IPS-18c (cell line): ENCODE results near the gene MVB12B.

Source experiments
- H3K4me3 ChIP-seq: 2 replicates; pipeline ENCODE4 v1.7.0; 2013; ENCODE audit warnings: low read depth, mild to moderate bottlenecking, low read length, moderate library complexity; ENCODE audit not compliant: insufficient read depth
- H3K9me3 ChIP-seq: one replicate; pipeline ENCODE4 v1.6.1; 2013; ENCODE audit warnings: mild to moderate bottlenecking, low read length, moderate library complexity; ENCODE audit not compliant: control insufficient read depth, insufficient read depth

MVB12B gene

GRCh38 chr9:126320158-126320922 lies 6.3 kb upstream of the MVB12B start:
- no peak overlapping the region for H3K4me3 ChIP-seq
- H3K9me3 ChIP-seq: no peaks in the 10 kb centered on the region

- H3K4me3 ChIP-seq: no peak overlapping the region
Observed at GRCh38 chr9:126321742-126322141, 4.9 kb upstream of the MVB12B start.

GRCh38 chr9:126325821-126326220 lies 808 bp upstream of the MVB12B start:
- H3K4me3 ChIP-seq: peak overlapping the region; percentile 51; the same call in 1 of the 2 replicates

More at GRCh38 chr9:126321742-126322141, 4.9 kb upstream of the MVB12B start:
- H3K9me3 ChIP-seq: no peaks in the 10 kb centered on the region

GRCh38 chr9:126327006-126327713 lies 531 bp downstream of the MVB12B start:
- H3K9me3 ChIP-seq: no peaks in the 10 kb centered on the region
- peak overlapping the region; percentile 52 for H3K4me3 ChIP-seq

More at GRCh38 chr9:126325821-126326220, 808 bp upstream of the MVB12B start:
- no peaks in the 10 kb centered on the region for H3K9me3 ChIP-seq

- Histone ChIP-seq H3K9me3 (no peaks in the 10 kb centered on the region), H3K4me3 (peak overlapping the region; percentile 52)
Observed at GRCh38 chr9:126327714-126328185, 1.1 kb downstream of the MVB12B start.

- Histone ChIP-seq H3K4me3 (no peak overlapping the region), H3K9me3 (no peaks in the 10 kb centered on the region)
Observed at GRCh38 chr9:126328407-126328806, 1.8 kb downstream of the MVB12B start.

- H3K4me3 ChIP-seq: no peak overlapping the region
Observed at GRCh38 chr9:126329476-126330275, 3.0 kb downstream of the MVB12B start.

GRCh38 chr9:126330536-126330935 lies 3.9 kb downstream of the MVB12B start:
- Histone ChIP-seq H3K4me3 (no peak overlapping the region), H3K9me3 (no peaks in the 10 kb centered on the region)

More at GRCh38 chr9:126329476-126330275, 3.0 kb downstream of the MVB12B start:
- H3K9me3 ChIP-seq: no peaks in the 10 kb centered on the region

GRCh38 chr9:126331964-126332748 lies 5.5 kb downstream of the MVB12B start:
- H3K9me3 ChIP-seq: no peaks in the 10 kb centered on the region
- no peak overlapping the region for H3K4me3 ChIP-seq

GRCh38 chr9:126334721-126335621 lies 8.3 kb downstream of the MVB12B start:
- Histone ChIP-seq H3K9me3 (no peaks in the 10 kb centered on the region), H3K4me3 (no peak overlapping the region)

- Histone ChIP-seq H3K9me3 (no peaks in the 10 kb centered on the region), H3K4me3 (no peak overlapping the region)
Observed at GRCh38 chr9:126335837-126336735, 9.5 kb downstream of the MVB12B start.

GRCh38 chr9:126336736-126337325 lies 10.2 kb downstream of the MVB12B start:
- no peak overlapping the region for H3K4me3 ChIP-seq
- no peaks in the 10 kb centered on the region for H3K9me3 ChIP-seq

GRCh38 chr9:126337729-126338372 lies 11.2 kb downstream of the MVB12B start:
- H3K4me3 ChIP-seq: no peak overlapping the region
- no peaks in the 10 kb centered on the region for H3K9me3 ChIP-seq

- H3K4me3 ChIP-seq: no peak overlapping the region
- H3K9me3 ChIP-seq: no peaks in the 10 kb centered on the region
Observed at GRCh38 chr9:126338945-126339344, 12.3 kb downstream of the MVB12B start.
